Body of pancreas (tissue), 4 donors: ENCODE results near the gene TOPAZ1. TPM values are rescaled to one million over a fixed set of nuclear protein-coding genes. Genes with fewer than 3 reads are reported as not detected.

Experiments
- ATAC-seq: fragments of 150-250 bp; one replicate; pipeline ENCODE4 v1.9.1; 2016
- DNase-seq, 4 donors: peaks; one replicate each; pipeline ENCODE4 v3.0.0-alpha.2; 2019
- H3K27ac ChIP-seq, 4 donors: fragments of 200-600 bp; sonication (generic); 1 replicate in 3 of 4; 2 replicates in 1 of 4; pipeline versions ENCODE4 v1.5.1 to v1.6.1; 2016 to 2019; ENCODE audit warnings: mild to moderate bottlenecking in 1 of 4, mixed read lengths in 1 of 4, moderate library complexity in 1 of 4
- H3K27me3 ChIP-seq, 2 donors: fragments of 200-600 bp; sonication (generic); one replicate each; pipeline ENCODE4 v1.6.0; 2016; ENCODE audit warnings: mild to moderate bottlenecking in 1 of 2
- H3K36me3 ChIP-seq, 2 donors: fragments of 200-600 bp; sonication (generic); replicated peaks in 1 of 2; 2 replicates each; pipeline ENCODE4 v1.5.1; 2016; ENCODE audit warnings: low read depth in 2 of 2; ENCODE audit not compliant: insufficient read depth in 1 of 2
- H3K4me1 ChIP-seq: fragments of 200-600 bp; sonication (generic); one replicate; pipeline ENCODE4 v1.6.0; 2016
- H3K4me3 ChIP-seq, 2 donors: fragments of 200-600 bp; sonication (generic); 1 replicate in 1 of 2; 2 replicates in 1 of 2; pipeline ENCODE4 v1.5.1; 2016 to 2019
- H3K9me3 ChIP-seq, 3 donors: fragments of 200-600 bp; sonication (generic); 1 replicate in 2 of 3; 2 replicates in 1 of 3; pipeline ENCODE4 v1.5.1; 2016
- CTCF ChIP-seq, 7 experiments: fragments of 450-650 bp in 4 of 7; fragments of 200-600 bp in 3 of 7; sonication (generic) in 3 of 7; IDR thresholded peaks; one replicate each; pipeline ENCODE4 v1.5.1; 2016 to 2019; ENCODE audit warnings: antibody characterized with exemption in 7 of 7
- POLR2A ChIP-seq, 3 donors: fragments of 450-650 bp; IDR thresholded peaks; one replicate each; pipeline ENCODE4 v1.6.1; 2016; ENCODE audit warnings: antibody characterized with exemption in 3 of 3, mild to moderate bottlenecking in 2 of 3
- whole genome bisulfite sequencing, 2 donors: methylation state at CpG; one replicate each; pipeline ENCODE4 v1.1.5; 2017; 5-methylcytosine and 5-hydroxymethylcytosine counted together
- intact Hi-C: fragments of 100-400 bp; cut with DNase I; formaldehyde crosslinking; loops from one replicate; pipeline ENCODE4 v1.15.1; 2023
- total RNA-seq, 2 donors: library from RNA; depleted of rRNA; stranded (reverse); fragments of >200 nt; gene quantifications; one replicate each; pipeline ENCODE4 v1.1.0, GENCODE V29; 2016

The TOPAZ1 gene
- total RNA-seq, 2 donors from 2014 or later = not detected

GRCh38 chr3:44375450-44375849 lies 133.8 kb downstream of the TOPAZ1 start:
- H3K27me3 ChIP-seq = no peaks in the 10 kb centered on the region
- TF ChIP-seq POLR2A (IDR thresholded peaks at IDR 0.05) (no peak), CTCF (IDR thresholded peaks at IDR 0.05) (no peak)
- no peaks in the 10 kb centered on the region for H3K9me3 ChIP-seq
- DNase-seq = no peak
- ATAC-seq = no peak
- WGBS, 2 donors = 14 to 30% methylated on average over 1 of the region's 1 CpG
- H3K4me1 ChIP-seq = no peaks in the 10 kb centered on the region
- no peaks in the 10 kb centered on the region for H3K36me3 ChIP-seq
- no peak overlapping the region for H3K4me3 ChIP-seq
- intact Hi-C loops = no loop called here
- H3K27ac ChIP-seq = no peak overlapping the region

Other genes with a start within 250 kb of the TOPAZ1 start
- 10 to 100 TPM; 14.8 to 15.6 TPM for gene TCAIM, start 96.9 kb downstream of the TOPAZ1 start, total RNA-seq
- gene ZNF445, start 235.8 kb downstream of the TOPAZ1 start, total RNA-seq = 1 to 10 TPM; 4.9 to 7.8 TPM